H9 (cell line): ENCODE results near the gene PGM2. TPM values are rescaled to one million over a fixed set of nuclear protein-coding genes. Genes with fewer than 3 reads are reported as not detected.

Experiments
- DNase-seq: peaks from one replicate; pipeline ENCODE4 v3.0.0-alpha.2; 2017
- H2AFZ ChIP-seq: one replicate; pipeline ENCODE4 v1.6.1; 2013; ENCODE audit warnings: mild to moderate bottlenecking, low read length, control low read depth, moderate library complexity
- H2AK5ac ChIP-seq: 2 replicates; pipeline ENCODE4 v1.6.1; 2013; ENCODE audit warnings: low read length, control low read depth, mixed read lengths; ENCODE audit not compliant: insufficient read length
- H2BK120ac ChIP-seq: one replicate; pipeline ENCODE4 v1.6.1; 2013; ENCODE audit warnings: low read depth, mild to moderate bottlenecking, low read length, control low read depth, inconsistent platforms; ENCODE audit not compliant: poor library complexity, severe bottlenecking
- H2BK12ac ChIP-seq: 2 replicates; pipeline ENCODE4 v1.6.1; 2013; ENCODE audit warnings: low read length, control low read depth, mixed read lengths, low read depth; ENCODE audit not compliant: insufficient read length
- H2BK15ac ChIP-seq: 2 replicates; pipeline ENCODE4 v1.6.1; 2013; ENCODE audit warnings: low read depth, low read length, control low read depth
- H2BK20ac ChIP-seq: one replicate; pipeline ENCODE4 v1.6.1; 2013; ENCODE audit warnings: low read depth, mild to moderate bottlenecking, low read length, control low read depth, inconsistent platforms; ENCODE audit not compliant: poor library complexity, severe bottlenecking
- H2BK5ac ChIP-seq: 2 replicates; pipeline ENCODE4 v1.6.1; 2013; ENCODE audit warnings: low read length, control low read depth, mixed read lengths; ENCODE audit not compliant: insufficient read length
- H3K14ac ChIP-seq: 2 replicates; pipeline ENCODE4 v1.6.1; 2013; ENCODE audit warnings: low read length, control low read depth; ENCODE audit not compliant: insufficient read depth
- H3K18ac ChIP-seq: 2 replicates; pipeline ENCODE4 v1.6.1; 2013; ENCODE audit warnings: low read depth, mild to moderate bottlenecking, mixed read lengths, low read length, control low read depth; ENCODE audit not compliant: insufficient read length
- H3K23ac ChIP-seq: 2 replicates; pipeline ENCODE4 v1.6.1; 2013; ENCODE audit warnings: low read length, control low read depth, mixed read lengths, low read depth; ENCODE audit not compliant: insufficient read length
- H3K23me2 ChIP-seq: 2 replicates; pipeline ENCODE4 v1.6.1; 2013; ENCODE audit warnings: low read depth, mild to moderate bottlenecking, mixed read lengths, low read length, control low read depth; ENCODE audit not compliant: insufficient read length, poor library complexity, severe bottlenecking
- H3K27ac ChIP-seq: 2 replicates; pipeline ENCODE4 v1.5.1; 2013; ENCODE audit warnings: low read length, control low read depth, mixed read lengths, low read depth; ENCODE audit not compliant: insufficient read length
- H3K27me3 ChIP-seq: 2 replicates; pipeline ENCODE4 v1.6.1; 2013; ENCODE audit warnings: low read length, control low read depth, inconsistent platforms; ENCODE audit not compliant: insufficient read depth
- H3K4ac ChIP-seq: 2 replicates; pipeline ENCODE4 v1.6.1; 2013; ENCODE audit warnings: low read depth, mild to moderate bottlenecking, control low read depth, inconsistent platforms, low read length, moderate library complexity
- H3K4me1 ChIP-seq: 2 replicates; pipeline ENCODE4 v1.6.1; 2013; ENCODE audit warnings: low read length, control low read depth, inconsistent platforms; ENCODE audit not compliant: insufficient read depth
- H3K4me2 ChIP-seq: 2 replicates; pipeline ENCODE4 v1.6.1; 2013; ENCODE audit warnings: low read length, control low read depth, mixed read lengths; ENCODE audit not compliant: insufficient read length, insufficient read depth
- H3K56ac ChIP-seq: 2 replicates; pipeline ENCODE4 v1.6.1; 2013; ENCODE audit warnings: low read depth, mild to moderate bottlenecking, mixed read lengths, low read length, control low read depth; ENCODE audit not compliant: insufficient read length
- H3K79me1 ChIP-seq: 2 replicates; pipeline ENCODE4 v1.6.1; 2013; ENCODE audit warnings: low read depth, mild to moderate bottlenecking, moderate library complexity, low read length, control low read depth, inconsistent platforms; ENCODE audit not compliant: insufficient read depth, poor library complexity, severe bottlenecking
- H3K79me2 ChIP-seq: 2 replicates; pipeline ENCODE4 v1.6.1; 2013; ENCODE audit warnings: low read length, control low read depth, inconsistent platforms; ENCODE audit not compliant: insufficient read depth
- H3K9ac ChIP-seq: 2 replicates; pipeline ENCODE4 v1.6.1; 2013; ENCODE audit warnings: low read length, control low read depth, mixed read lengths; ENCODE audit not compliant: insufficient read length; ENCODE audit errors: extremely low read depth
- H3K9me3 ChIP-seq: one replicate; pipeline ENCODE4 v1.6.1; 2013; ENCODE audit warnings: low read depth, low read length, inconsistent platforms; ENCODE audit not compliant: control insufficient read depth
- H3T11ph ChIP-seq: one replicate; pipeline ENCODE4 v1.6.1; 2013; ENCODE audit warnings: mild to moderate bottlenecking, low read length, control low read depth, inconsistent platforms
- H4K20me1 ChIP-seq: one replicate; pipeline ENCODE4 v1.6.1; 2013; ENCODE audit not compliant: control insufficient read depth, insufficient read length, insufficient read depth
- H4K5ac ChIP-seq: 2 replicates; pipeline ENCODE4 v1.6.1; 2013; ENCODE audit warnings: low read depth, mild to moderate bottlenecking, mixed read lengths, low read length, control low read depth; ENCODE audit not compliant: insufficient read length
- H4K8ac ChIP-seq: replicated peaks from 2 replicates; pipeline ENCODE4 v1.6.1; 2013; ENCODE audit warnings: low read length, control low read depth, mixed read lengths, low read depth; ENCODE audit not compliant: insufficient read length
- H4K91ac ChIP-seq: 2 replicates; pipeline ENCODE4 v1.6.1; 2013; ENCODE audit warnings: low read depth, mild to moderate bottlenecking, moderate library complexity, mixed read lengths, low read length, control low read depth; ENCODE audit not compliant: insufficient read length
- H3K27ac Mint-ChIP-seq, 3 experiments: 2 replicates in 2 of 3; 3 replicates in 1 of 3; pipeline ENCODE4 v1.8.0; 2020 to 2021; ENCODE audit warnings: mixed read lengths in 3 of 3, mild to moderate bottlenecking in 1 of 3, moderate library complexity in 1 of 3
- H3K27me3 Mint-ChIP-seq: 2 replicates; pipeline ENCODE4 v1.8.0; 2021; ENCODE audit warnings: low read depth, mild to moderate bottlenecking, moderate library complexity, mixed read lengths
- H3K36me3 Mint-ChIP-seq, 3 experiments: 2 replicates in 2 of 3; 3 replicates in 1 of 3; pipeline ENCODE4 v1.8.0; 2020 to 2021; ENCODE audit warnings: low read depth in 3 of 3, mixed read lengths in 3 of 3; ENCODE audit not compliant: insufficient read depth in 1 of 3
- H3K4me1 Mint-ChIP-seq, 2 experiments: 2 replicates each; pipeline ENCODE4 v1.8.0; 2020; ENCODE audit warnings: mixed read lengths in 2 of 2
- H3K4me3 Mint-ChIP-seq, 2 experiments: 2 replicates in 1 of 2; 3 replicates in 1 of 2; pipeline ENCODE4 v1.8.0; 2020 to 2021; ENCODE audit warnings: mild to moderate bottlenecking in 2 of 2, mixed read lengths in 2 of 2, moderate library complexity in 1 of 2
- H3K9me3 Mint-ChIP-seq, 2 experiments: 2 replicates in 1 of 2; 3 replicates in 1 of 2; pipeline ENCODE4 v1.8.0; 2020; ENCODE audit warnings: mild to moderate bottlenecking in 2 of 2, mixed read lengths in 2 of 2, moderate library complexity in 1 of 2
- CTCF ChIP-seq: fragments of 200-600 bp; sonication (generic); conservative IDR thresholded peaks from 3 replicates; pipeline ENCODE4 v1.8.0; 2021; ENCODE audit warnings: antibody characterized with exemption, mild to moderate bottlenecking
- WGBS: extraction: QIAGEN DNeasy Blood & Tissue Kit; methylation state at CpG from one replicate; pipeline ENCODE4 v1.1.7; 2013; ENCODE audit warnings: missing lambda C conversion rate, low lambda C conversion rate, mixed read lengths; ENCODE audit not compliant: insufficient read length; ENCODE audit errors: extremely low coverage; 5-methylcytosine and 5-hydroxymethylcytosine counted together
- total RNA-seq: library from RNA; stranded (reverse); gene quantifications from 2 replicates; pipeline ENCODE4 v1.2.1, GENCODE V29; 2021

The PGM2 gene
- total RNA-seq, 1 experiment from 2014 or later: 26.6 TPM

GRCh38 chr4:37827802-37828321 is 1.4 kb downstream of the PGM2 start:
- DNase-seq: no peak
- Mint-ChIP-seq H3K9me3 (no peaks in the 10 kb centered on the region; a peak in 1 of 5 replicates), H3K27ac (no peak overlapping the region), H3K4me1 (peaks cover 17 to 21% of the 10 kb centered on the region in 2 experiments), H3K4me3 (peak overlapping the region; percentile 81 to 85), H3K36me3 (peaks cover 11 to 22% (median 20%) of the 10 kb centered on the region in 3 experiments; a peak in 6 of 7 replicates), H3K27me3 (peaks cover 24% of the 10 kb centered on the region)
- no peak overlapping the region for H4K5ac ChIP-seq
- no peak overlapping the region for H3K27ac ChIP-seq
- H3K4me2 ChIP-seq: peak overlapping the region; percentile 78
- no peak overlapping the region for H2BK5ac ChIP-seq
- H3K79me2 ChIP-seq: no peaks in the 10 kb centered on the region
- H2BK120ac ChIP-seq: no peak overlapping the region
- no CpG with 5 or more reads among the region's 1 CpG for WGBS
- no peaks in the 10 kb centered on the region for H3K9me3 ChIP-seq
- H3K27me3 ChIP-seq: no peaks in the 10 kb centered on the region; the same call in 1 of the 2 replicates
- H4K8ac ChIP-seq: no peak overlapping the region
- no peak overlapping the region for H2AK5ac ChIP-seq
- no peak overlapping the region for H3K18ac ChIP-seq
- H2BK20ac ChIP-seq: no peak overlapping the region
- no peak overlapping the region for H3K14ac ChIP-seq
- no peaks in the 10 kb centered on the region for H3K79me1 ChIP-seq
- no peak overlapping the region for H3K23ac ChIP-seq
- H2BK15ac ChIP-seq: no peak overlapping the region
- H2BK12ac ChIP-seq: no peak overlapping the region
- H3K4me1 ChIP-seq: no peaks in the 10 kb centered on the region
- no peak overlapping the region for H3K9ac ChIP-seq
- H2AFZ ChIP-seq: no peak overlapping the region
- no peaks in the 10 kb centered on the region for H4K20me1 ChIP-seq
- H3K4ac ChIP-seq: no peak overlapping the region
- no peak overlapping the region for H3T11ph ChIP-seq
- H3K23me2 ChIP-seq: peaks cover 16% of the 10 kb centered on the region
- H4K91ac ChIP-seq: no peak overlapping the region
- H3K56ac ChIP-seq: no peak overlapping the region
- no peak for TF ChIP-seq CTCF
